Astrocyte (in vitro differentiated cells and primary cell): ENCODE measurements around the gene APRT.

Experiments used
- EZH2 ChIP-seq: IDR thresholded peaks from 2 replicates; pipeline ENCODE4 v1.6.1; 2012; ENCODE audit warnings: mild to moderate bottlenecking, low read length, inconsistent platforms; ENCODE audit not compliant: insufficient read depth
- TF ChIP-seq, protein P1 (sequence below): IDR thresholded peaks from 2 replicates; pipeline ENCODE4 v1.5.1; 2011; ENCODE audit warnings: low read depth, mild to moderate bottlenecking, inconsistent platforms, low read length, moderate library complexity; ENCODE audit not compliant: insufficient read depth

DNA sequence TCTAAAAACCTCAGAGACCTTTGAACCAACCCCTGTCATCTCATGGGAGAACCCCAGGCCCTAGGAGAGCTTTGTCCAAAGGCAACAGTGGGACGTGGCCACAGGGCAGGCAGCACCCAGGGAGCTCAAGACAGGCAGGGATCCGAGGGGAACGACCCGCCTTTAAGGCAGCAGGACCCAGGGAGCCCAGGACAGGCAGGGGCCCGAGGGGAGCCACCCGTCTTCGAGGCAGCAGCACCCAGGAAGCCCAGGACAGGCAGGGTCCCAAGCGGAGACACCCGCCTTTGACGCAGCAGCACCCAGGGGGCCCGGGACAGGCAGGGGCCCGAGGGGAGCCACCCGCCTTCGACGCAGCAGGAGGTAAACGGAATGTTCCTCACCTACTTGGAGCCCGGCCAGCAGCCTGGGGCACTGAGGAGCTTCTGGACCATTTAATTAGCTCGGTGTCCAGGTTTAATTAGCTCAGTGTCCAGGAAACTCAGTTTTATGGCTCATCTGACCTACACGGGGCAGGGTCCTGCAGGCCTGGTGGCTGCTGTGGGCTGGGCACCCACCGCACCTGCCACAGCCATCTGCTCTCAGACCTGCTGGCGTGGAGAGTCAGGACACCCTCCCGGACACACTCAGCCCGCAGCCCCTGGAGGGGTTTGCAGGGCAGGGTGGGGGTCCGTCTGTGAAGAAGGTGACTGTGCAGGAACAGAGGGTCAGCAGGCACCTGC lies 51.1 kb downstream of the APRT start:
- TF ChIP-seq, protein P1, sequence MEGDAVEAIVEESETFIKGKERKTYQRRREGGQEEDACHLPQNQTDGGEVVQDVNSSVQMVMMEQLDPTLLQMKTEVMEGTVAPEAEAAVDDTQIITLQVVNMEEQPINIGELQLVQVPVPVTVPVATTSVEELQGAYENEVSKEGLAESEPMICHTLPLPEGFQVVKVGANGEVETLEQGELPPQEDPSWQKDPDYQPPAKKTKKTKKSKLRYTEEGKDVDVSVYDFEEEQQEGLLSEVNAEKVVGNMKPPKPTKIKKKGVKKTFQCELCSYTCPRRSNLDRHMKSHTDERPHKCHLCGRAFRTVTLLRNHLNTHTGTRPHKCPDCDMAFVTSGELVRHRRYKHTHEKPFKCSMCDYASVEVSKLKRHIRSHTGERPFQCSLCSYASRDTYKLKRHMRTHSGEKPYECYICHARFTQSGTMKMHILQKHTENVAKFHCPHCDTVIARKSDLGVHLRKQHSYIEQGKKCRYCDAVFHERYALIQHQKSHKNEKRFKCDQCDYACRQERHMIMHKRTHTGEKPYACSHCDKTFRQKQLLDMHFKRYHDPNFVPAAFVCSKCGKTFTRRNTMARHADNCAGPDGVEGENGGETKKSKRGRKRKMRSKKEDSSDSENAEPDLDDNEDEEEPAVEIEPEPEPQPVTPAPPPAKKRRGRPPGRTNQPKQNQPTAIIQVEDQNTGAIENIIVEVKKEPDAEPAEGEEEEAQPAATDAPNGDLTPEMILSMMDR, result no peak
- TF ChIP-seq EZH2, result no peak
